ENCODE data around the gene ING4.

Gene ING4

GRCh38 chr12:6635375-6635855 lies 27.5 kb downstream of the ING4 start:
- DNase-seq, result no peak

- DNase-seq, result no peak
These were observed 30.6 kb downstream of the ING4 start for GRCh38 chr12:6632026-6632983.

GRCh38 chr12:6631549-6631961 lies 31.4 kb downstream of the ING4 start:
- no peak for DNase-seq

GRCh38 chr12:6630736-6631135 lies 32.2 kb downstream of the ING4 start:
- peak in 1 of 2 experiments; percentile 9 for DNase-seq

- no peak for DNase-seq
These were observed 35.3 kb downstream of the ING4 start for GRCh38 chr12:6627616-6628015.

- DNase-seq, result no peak
These were observed 36.1 kb downstream of the ING4 start for GRCh38 chr12:6626654-6627283.

GRCh38 chr12:6620885-6621274 lies 42.0 kb downstream of the ING4 start:
- DNase-seq, result no peak

GRCh38 chr12:6620137-6620884 lies 42.6 kb downstream of the ING4 start:
- no peak for DNase-seq

GRCh38 chr12:6618483-6619225 lies 44.3 kb downstream of the ING4 start:
- no peak for DNase-seq

GRCh38 chr12:6615802-6616201 lies 47.1 kb downstream of the ING4 start:
- DNase-seq, result no peak

GRCh38 chr12:6614513-6615172 lies 48.3 kb downstream of the ING4 start:
- no peak for DNase-seq

- DNase-seq, result peak; percentile 86 to 88
These were observed 49.0 kb downstream of the ING4 start for GRCh38 chr12:6613776-6614512.

GRCh38 chr12:6613015-6613775 lies 49.7 kb downstream of the ING4 start:
- peak; percentile 74 to 86 for DNase-seq

GRCh38 chr12:6612652-6613014 lies 50.3 kb downstream of the ING4 start:
- no peak for DNase-seq

GRCh38 chr12:6612247-6612646 lies 50.7 kb downstream of the ING4 start:
- DNase-seq, result no peak

GRCh38 chr12:6608592-6609281 lies 54.2 kb downstream of the ING4 start:
- no peak for DNase-seq

- DNase-seq, result peak in 1 of 2 experiments; percentile 53
These were observed 54.9 kb downstream of the ING4 start for GRCh38 chr12:6607751-6608591.

- no peak for DNase-seq
These were observed 56.4 kb downstream of the ING4 start for GRCh38 chr12:6606331-6607131.

Measured in cerebellar nuclear complex (tissue), 1 donor.